HG03066 (cell line): ENCODE results near the gene DGCR2.
"Not testable (repeated sequence)": the region's sequence is repeated elsewhere in the genome, so short reads cannot be mapped to it uniquely, and the experiment has no call there.

ENCODE experiments used
- ATAC-seq: cut with Tn5 transposase; IDR thresholded peaks from one replicate; pipeline ENCODE4 v1.9.1; 2021; ENCODE audit warnings: low read depth; ENCODE audit not compliant: unreplicated experiment

DGCR2 gene, protein sequence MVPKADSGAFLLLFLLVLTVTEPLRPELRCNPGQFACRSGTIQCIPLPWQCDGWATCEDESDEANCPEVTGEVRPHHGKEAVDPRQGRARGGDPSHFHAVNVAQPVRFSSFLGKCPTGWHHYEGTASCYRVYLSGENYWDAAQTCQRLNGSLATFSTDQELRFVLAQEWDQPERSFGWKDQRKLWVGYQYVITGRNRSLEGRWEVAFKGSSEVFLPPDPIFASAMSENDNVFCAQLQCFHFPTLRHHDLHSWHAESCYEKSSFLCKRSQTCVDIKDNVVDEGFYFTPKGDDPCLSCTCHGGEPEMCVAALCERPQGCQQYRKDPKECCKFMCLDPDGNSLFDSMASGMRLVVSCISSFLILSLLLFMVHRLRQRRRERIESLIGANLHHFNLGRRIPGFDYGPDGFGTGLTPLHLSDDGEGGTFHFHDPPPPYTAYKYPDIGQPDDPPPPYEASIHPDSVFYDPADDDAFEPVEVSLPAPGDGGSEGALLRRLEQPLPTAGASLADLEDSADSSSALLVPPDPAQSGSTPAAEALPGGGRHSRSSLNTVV

DNA sequence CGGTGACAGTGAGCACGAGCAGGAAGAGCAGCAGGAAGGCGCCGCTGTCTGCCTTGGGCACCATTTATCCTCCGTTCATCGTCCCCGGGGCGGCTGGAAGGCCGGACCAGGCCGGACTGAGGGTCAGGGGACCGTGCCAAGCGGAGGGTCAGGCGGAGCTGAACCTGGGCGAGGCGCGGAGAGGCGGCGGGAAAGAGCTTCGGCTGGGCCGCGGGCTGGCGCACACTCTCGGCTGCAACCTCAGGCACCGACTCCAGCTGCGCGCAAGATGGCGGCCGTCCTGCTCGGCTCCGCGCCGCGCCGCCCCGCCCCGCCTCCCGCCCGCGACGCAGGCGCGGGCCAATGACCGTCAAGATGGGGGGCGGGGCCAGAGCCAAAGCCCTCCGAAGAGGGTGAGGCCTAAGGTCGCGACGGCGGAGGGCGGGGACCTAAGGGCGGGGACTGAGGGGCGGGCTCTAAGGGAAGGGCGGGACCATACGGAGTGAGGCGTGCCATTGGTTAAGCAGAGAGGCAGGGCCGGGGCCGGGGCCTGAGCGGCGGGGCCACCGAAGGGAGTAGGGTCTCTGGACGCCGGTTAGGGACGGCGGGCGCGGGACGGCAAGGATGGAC, at the start of gene DGCR2:
Gene DGCR2 (minus strand): TSS at position 270 of the 609 bp plus-strand sequence. CDS start 206 bp downstream, at position 64.
- ATAC-seq: peak; percentile 80

DNA sequence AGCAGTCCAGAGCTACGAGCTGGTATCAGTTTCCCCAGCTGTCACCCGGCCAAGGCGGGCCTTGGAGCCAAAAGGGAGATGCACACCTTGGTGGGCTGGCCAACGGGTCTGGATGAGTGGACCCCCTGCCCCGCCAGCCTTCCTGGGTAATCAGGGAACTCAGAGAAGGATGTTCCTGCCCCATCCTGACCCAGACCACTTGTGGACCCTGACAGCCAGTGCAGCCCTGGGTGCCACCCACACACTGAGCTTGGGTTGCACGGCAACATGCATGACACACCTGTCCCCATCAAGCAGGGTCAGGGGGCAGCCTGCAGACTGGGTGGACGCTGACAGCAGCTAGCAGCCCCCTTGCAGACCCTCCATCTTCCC, 47.7 kb upstream of the DGCR2 start:
- ATAC-seq: no peak

DNA sequence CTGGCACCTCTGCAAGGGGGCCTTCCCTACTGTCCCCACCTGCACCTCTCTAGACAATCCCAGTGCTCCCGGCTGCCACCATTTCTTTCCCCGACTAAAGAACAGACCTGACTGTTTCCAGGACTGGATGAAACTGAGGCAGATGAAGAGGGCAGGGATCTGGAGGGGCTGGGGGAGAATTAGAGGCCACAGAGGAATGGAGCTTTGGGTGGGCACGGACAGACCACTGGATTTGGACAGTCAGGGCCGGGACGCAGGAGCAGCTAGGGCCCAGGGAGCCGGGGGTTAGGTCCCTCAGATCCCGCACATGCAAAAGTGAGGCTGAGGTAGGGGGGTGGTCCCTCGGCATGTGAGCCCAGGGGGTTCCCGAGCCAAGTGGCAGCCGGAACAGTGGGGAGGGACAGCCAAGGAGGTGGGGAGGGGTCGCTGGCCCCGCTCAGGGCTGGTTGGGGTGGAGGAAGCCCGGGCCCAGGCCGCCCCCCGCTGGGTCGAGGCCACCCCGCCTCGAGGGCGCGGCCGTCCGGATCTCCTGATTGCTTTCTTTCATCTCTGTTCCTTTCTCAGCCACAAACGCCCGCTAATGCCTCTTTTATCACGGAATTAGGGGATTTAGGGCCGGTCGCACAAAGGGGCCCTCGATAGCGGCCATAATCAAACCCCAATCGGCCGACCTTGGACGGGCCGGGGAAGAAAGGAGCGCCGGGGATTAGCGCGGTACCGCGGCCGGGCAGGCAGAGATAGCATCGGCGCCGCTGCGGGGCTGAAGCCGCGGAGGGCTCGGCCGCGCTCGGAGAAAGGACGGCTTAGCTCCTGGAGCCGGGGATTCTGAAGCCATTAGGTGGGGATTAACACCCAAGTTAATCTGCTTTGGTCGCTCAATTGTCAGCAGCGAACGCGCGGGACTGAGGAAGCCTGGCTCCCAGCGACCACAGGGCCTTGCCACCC, 47.1 kb upstream of the DGCR2 start:
- ATAC-seq: no peak

DNA sequence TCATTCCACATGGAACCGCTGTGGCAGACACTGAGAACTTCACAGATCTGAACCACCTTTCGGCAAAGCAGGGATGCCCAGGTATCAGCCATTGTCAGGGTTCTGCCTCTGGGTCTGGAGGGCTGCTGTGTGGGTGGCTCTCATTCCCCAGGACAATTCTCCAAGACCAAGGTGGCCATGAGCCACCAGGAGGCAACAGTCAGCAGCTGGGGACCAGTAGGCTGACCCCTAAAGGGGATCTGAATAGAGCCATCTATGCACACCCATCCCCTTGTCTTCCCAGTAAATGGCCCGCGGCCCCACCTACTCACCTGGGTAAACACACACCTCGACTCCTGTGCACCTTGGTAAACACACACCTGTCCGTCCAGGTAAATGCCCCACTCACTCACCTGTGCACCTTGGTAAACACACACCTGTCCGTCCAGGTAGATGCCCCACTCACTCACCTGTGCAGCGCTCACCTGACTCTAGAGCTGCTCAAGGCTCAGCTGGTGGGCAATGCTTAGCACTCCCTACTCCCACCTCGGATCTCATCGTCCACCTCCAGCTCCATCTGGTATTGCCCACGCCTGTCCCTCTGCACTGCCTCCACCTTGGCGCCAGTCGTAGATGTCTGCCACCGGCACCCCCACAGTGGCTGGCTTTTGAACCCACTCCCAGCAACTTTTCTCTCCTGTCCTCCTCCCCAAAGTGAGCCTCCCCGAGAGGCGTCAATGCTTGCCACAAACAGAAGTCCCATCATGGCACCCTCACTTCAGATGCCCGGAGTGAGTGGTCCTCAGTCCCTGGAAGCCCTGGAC, 46.1 kb upstream of the DGCR2 start:
- no peak for ATAC-seq

DNA sequence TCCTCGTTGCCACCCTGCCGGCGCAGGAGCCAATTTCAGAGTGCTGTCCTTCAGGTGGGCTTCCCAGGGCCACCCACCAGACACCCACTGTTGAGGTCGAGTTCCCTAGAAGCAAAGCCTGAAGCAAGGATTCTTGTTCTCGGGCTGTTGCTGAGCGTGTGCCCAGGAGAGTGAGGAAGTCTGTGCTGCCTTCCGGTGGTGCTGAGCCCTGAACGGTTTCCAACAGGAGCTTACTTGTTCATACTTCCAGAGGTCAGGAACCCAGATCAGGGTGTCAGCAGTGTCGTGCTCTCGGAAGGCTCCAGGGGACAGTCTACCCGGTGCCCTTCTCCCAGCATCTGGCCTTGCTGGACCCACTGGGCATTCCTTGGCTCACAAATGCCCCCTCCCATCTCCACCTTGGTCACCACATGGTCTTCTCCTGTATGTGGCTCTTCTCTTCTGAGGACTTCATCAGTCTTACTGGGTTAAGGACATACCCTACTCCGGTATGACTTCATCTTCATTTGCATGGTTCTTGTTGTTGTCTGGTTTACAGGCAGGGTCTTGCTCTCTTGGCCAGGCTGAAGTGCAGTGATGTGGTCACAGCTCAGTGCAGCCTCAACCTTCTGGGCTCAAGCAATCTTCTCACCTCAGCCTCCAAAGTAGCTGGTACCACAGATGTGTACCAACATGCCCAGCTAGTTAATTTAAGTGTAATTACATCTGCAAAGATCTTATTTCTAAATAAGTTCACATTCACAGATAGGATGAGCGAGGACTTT, 45.1 kb upstream of the DGCR2 start:
- no peak for ATAC-seq

DNA sequence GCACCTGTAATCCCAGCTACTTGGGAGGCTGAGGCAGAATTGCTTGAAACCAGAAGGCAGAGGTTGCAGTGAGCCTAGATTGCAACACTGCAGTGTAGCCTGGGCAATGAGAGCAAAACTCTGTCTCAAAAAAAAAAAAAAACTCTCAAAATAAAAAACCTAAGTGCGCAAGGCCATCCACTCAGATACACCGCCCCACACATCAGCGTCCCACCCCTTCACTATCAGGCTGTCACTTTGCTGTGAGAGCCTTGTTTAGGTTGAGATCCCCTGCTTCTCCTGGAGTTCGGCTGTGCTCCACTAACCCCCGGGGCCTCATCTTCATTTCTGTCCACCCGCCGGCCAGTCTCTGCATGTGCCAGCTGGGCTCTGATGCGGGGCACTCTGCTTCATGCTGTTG, 44.2 kb upstream of the DGCR2 start:
- ATAC-seq: no peak

DNA sequence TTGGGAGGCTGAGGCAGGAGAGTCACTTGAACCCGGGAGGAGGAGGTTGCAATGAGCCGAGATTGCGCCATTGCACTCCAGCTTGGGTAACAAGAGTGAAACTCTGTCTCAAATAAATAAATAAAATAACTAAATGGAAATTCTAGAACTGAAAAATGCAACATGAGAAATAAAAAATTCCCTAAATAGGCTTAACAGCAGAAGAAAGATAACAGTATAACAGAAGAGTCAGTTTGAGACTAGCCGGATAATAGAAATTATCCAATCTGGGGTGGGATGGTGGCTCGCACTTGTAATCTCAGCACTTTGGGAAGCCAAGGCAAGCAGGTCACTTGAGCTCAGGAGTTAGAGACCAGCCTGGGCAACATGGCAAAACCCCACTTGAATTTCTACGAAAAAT, 42.2 kb upstream of the DGCR2 start:
- no peak for ATAC-seq

DNA sequence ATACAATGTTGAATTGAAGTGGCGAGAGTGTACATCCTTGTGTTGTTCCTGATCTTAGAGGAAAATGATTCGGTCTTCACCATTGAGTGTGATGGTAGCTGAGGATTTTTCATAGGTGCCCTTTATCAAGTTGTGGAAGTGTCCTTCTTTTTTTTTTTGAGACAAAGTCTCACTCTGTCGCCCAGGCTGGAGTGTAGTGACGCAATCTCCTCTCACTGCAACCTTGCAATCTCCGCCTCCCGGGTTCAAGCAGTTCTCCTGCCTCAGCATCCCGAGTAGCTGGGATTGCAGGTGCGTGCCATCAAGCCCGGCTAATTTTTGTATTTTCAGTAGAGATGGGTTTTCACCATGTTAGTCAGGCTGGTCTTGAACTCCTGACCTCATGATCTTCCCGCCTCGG, 36.4 kb upstream of the DGCR2 start:
- ATAC-seq: not testable (repeated sequence)

DNA sequence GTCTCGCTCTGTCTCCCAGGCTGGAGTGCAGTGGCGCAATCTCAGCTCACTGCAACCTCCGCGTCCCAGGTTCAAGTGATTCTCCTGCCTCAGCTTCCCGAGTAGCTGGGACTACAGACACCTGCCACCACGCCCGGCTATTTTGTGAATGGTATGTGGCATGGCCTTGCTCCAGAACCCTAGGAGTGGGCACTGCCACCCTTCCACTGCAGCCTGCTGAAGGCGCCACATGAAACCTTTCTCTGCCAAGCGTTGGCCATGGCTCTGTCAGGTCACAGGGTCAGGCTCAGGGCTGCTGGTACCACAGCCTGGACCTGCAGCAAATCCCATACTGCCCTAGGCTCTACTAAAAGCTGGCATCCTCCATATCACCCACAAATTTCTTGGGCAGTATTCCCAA, 33.9 kb upstream of the DGCR2 start:
- not testable (repeated sequence) for ATAC-seq

DNA sequence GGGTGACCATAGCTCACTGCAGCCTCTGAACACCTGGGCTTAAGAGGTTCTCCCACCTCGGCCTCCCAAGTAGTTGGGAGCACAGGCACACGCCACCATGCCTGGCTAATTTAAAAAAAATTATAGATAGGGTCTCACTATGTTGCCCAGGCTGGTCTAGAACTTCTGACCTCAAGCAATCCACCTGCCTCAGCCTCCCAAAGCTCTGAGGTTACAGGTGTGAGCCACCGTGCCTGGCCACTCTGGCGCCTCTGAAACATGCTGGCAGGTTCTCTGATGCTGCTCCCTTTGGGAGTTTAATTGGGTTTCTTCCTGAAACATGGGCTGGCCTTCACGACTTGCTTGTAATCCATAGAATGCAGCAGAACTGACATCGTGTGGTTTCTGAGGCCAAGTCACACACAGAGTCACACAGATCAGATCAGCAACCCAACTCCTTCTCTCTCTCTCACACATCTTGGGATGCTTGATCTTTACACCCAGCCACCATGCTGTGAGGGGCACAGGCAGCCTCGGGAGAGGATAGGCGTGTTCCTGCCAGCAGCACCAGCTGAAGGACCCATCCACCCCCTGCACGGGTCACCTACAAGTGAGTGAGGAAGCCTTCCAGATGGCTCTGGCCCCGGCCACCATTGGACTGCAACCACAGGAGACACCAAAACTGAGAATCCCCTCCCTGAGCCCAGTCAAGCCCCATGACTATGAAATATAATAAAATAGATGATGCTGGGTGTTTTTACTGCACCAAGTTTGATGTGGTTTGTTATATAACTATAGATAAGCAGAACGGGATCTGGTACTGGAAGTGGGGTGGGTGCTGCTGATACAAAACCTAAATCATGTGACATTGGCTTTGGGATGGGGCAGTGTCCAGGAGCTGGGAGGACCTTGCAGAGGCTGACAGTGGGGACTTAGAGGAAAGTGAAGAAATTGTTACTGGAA, 31.0 kb upstream of the DGCR2 start:
- ATAC-seq: no peak

DNA sequence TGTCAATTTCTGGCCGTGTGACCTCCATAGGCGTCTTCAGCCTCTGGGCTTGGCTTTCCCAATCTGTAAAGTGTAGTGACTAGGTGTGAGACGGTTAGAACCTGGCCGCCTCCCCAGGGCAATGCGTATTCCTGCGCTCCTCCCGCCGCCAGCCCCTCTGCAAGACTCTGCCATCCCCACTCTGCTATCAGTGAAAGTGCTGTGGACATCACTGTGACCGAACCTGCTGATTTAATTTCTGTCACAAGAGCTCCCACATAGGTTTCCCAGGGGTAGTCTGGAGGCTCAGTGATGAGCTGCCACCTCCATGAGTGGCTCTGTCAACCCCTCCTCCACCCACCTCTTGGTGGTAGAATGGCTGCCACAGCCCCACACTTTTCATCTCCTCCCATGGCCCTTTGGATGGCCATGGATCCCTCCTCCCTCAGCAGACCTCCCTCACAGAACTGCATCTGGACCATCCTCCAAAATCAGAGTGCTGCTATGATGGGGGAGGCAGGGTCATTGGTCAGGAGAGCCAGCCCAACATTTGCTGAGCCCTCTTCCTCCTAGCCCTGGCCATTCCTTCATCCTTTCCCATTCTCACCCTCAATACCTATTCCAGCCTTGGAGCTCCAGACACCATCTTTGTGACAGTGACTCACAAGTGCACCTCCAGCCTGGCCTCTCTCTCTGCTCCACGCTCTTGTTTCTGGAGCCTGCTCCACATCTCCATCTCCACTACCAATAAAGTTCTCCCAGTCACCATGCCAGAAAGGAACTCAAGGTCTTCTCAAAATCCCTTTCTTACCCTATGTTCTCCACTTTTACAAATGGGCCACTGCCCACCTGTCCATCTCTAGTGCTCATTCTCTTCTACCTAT, 29.3 kb upstream of the DGCR2 start:
- ATAC-seq: no peak

DNA sequence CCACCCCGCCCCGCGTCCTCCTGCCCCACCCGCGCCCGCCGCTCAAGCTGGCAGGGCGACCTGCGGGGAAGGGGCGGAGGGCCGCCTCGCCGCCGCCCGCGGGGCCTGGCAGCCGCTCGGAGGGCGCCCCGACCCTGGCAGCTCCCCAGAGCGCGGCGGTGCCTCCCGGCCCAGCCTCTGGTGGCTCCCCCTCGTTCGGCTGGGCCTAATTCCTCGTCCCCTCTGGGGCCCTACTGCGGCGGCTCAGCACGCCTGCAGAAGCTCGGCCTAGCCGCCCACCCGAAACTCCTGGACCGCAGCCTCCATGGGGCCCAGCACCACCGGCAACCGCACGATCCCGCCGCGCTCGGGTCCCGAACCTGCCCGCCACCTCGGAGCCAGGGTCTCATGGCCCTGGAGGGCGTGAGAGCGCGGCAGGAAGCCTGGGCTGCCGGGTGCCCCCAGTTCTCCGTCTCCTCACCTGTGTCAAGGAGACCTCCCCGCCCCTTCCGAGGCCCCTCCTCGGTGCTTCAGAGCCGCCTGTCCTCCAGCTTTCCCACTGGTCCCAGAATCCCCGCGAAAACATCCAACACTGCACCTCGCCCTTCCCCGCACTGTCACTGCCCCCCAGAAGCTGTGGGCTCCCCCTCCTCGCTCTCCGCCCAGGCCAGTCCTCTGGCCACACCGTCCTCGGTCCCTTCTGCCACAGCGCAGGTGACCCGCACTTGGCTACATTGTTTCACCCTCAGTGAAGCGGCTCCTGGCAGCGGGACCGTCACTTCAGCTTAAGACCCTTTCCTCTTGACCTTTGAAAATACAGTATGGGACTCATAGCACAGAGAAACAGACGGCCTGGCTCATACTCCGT, 28.5 kb upstream of the DGCR2 start:
- ATAC-seq: no peak

DNA sequence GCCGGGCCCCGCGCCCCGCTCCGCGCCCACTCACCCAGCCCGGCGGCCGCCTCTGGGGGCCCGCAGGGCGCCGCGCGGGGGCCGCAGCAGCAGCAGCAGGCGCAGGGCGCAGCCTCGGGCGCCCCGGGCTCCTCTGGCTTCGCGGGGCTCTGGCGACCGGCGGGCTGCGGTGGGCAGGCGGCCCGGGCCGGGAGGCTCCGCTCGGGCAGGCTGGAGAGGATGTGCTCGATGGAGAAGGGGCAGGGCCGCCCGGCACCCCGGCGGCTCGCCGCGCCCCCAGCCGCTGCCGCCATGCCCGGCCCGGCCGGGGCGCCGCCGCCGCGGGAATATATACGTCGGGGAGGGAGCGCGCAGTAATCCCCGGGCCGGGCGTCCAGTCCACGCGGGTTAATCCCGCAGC, 27.8 kb upstream of the DGCR2 start, which contains the start of gene GSC2:
Gene GSC2 (minus strand): TSS at position 302 of the 400 bp plus-strand sequence. CDS start 9 bp downstream, at position 293.
- no peak for ATAC-seq

DNA sequence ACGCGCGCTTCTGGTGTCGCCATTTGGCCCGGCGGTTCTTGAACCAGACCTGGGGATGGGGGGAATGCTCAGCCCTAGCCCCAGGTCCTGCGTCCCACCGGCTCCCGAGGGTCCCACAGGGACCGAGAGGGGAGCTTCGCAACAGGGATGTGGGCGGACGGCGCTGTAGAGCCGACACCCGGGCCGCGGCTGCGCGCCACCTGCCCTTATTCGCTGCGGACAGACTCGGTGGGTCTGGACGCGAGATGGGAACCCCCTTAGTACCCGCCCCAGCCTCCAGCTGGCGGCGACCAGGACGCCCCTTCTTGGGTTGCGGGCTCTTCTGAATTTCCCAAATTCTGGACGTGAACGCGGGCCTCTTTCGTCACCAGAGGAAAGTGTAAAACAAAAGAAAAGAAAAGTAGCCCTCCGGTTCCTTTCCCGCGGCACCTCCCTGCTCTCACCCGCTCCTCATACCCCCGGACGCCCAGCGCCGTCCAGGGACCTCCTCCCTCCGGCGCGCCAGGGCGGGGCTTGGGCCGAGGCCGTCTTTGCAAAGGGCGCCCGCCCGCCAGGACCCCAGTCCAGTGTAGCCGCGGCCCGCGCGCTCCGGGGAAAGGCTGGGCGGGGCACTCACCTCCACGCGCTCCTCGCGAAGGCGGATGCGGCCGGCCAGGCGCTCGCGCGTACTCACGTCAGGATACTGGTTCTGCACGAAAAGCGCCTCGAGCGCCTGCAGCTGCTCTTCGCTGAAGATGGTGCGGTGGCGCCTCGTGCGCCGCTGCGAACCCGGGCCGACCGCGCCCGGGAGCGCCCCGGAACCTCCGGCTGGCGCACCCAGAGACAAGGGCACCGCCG, 27.1 kb upstream of the DGCR2 start:
- no peak for ATAC-seq

DNA sequence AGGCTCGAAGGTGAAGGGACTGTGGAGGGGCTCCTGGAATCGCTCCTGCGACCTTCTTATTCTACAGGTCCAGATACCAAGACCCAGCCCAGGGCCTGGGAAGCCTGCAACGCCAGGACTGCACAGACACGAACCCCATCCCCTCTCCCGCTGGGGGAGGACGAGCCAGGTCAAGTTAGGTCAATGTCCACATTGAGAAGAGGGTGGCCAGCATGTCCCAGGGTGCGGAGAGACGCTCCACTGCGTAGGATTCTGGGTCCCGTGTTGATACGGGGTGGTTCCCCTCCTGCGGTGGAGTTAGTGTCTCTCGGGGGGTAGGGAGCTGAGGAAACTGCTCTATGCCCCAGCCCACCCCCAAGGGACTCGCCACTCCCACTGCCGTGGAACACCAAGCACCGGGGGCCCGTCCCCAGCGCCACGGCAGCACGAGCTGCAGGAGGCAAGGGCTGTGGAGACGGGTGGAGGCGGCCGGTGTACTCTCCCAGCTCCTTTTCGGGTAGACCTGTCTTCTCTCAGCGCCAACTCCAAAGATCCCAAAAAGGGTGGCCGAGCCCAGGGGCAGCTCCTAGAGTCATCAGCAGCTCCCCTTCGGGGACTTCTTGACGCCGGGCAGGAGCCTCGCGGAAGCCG, 26.3 kb upstream of the DGCR2 start:
- ATAC-seq: no peak
